ENCODE results near the gene MAX.
A peak's percentile ranks its signal among the peaks of the same experiment; 100 is the strongest.
"Not testable (repeated sequence)": the region's sequence is repeated elsewhere in the genome, so short reads cannot be mapped to it uniquely, and the experiment has no call there.

The MAX gene

GRCh38 chr14:65043893-65044595, 58.3 kb downstream of the MAX start:
- DNase-seq, result peak; percentile 17
- in situ Hi-C loops (cut with MboI; ENCODE audit: low pct_unique_long_range_greater_than_20kb, low sequenced_read_pairs), result no loop called here

GRCh38 chr14:65042731-65043372, 59.5 kb downstream of the MAX start:
- in situ Hi-C loops (cut with MboI; ENCODE audit: low pct_unique_long_range_greater_than_20kb, low sequenced_read_pairs), result no loop called here
- DNase-seq, result peak; percentile 97

DNA sequence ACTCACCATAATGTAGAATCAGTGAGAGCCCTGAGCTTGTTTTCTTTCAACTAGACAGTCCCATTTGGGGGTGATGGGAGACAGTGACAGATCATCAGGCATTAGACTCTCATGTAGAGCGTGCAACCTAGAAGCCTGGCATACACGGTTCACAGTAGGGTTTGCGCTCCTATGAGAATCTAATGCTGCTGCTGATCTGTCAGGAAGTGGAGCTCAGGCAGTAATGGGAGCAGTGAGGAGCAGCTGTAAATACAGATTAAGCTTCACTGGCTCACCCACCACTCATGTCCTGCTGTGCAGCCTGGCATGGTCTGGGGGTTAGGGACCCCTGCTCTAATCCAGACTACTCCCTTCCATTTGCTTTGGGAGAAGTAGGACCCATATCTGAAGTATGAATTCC, 60.0 kb downstream of the MAX start:
- in situ Hi-C loops (cut with MboI; ENCODE audit: low pct_unique_long_range_greater_than_20kb, low sequenced_read_pairs), result no loop called here
- DNase-seq, result no peak

GRCh38 chr14:65041434-65041915, 60.8 kb downstream of the MAX start:
- DNase-seq, result no peak
- in situ Hi-C loops (cut with MboI; ENCODE audit: low pct_unique_long_range_greater_than_20kb, low sequenced_read_pairs), result no loop called here

GRCh38 chr14:65040666-65041433, 61.5 kb downstream of the MAX start:
- in situ Hi-C loops (cut with MboI; ENCODE audit: low pct_unique_long_range_greater_than_20kb, low sequenced_read_pairs), result no loop called here

DNA sequence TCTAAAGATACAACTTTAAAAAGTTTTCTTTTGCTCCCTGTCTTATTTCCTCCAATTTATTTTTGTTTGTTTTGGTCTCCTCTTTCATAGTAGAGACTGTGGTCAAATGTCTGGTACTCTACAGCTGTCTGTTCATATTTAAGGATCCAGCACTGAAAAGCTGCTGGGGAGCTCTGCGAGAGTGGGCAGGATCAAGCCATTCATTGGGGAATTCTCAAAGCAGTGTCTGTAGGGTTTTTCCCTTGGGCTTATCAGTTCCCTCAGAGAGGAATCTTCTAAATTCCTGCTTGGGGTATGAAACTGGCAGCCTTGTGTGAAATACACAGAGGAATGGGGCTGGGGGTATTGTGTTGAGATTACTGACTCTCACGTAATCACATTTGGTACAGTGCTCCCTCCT, 63.4 kb downstream of the MAX start:
- no peak for DNase-seq
- in situ Hi-C loops (cut with MboI; ENCODE audit: low pct_unique_long_range_greater_than_20kb, low sequenced_read_pairs), result no loop called here

More at GRCh38 chr14:65040666-65041433, 61.5 kb downstream of the MAX start:
- DNase-seq, result no peak

DNA sequence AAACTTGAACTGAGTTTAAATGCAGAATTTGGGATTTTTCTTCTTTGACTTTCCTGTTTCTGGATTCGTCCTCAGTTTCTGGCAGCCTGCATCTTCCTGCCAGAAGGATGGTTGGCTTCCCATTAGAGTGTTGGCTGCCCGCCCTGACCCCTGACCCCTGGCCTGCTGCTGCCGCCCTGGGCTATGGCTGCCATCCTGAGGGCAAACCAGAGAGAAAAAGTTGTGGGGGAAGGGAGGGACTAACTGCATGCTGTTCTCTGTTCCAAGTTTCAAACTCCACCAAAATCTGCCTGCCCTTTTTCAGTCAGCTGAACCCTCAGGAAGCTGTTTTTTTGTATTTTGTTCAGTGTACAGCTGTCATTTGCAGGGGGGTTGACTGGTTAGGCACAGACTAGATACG, 67.3 kb downstream of the MAX start:
- in situ Hi-C loops (cut with MboI; ENCODE audit: low pct_unique_long_range_greater_than_20kb, low sequenced_read_pairs), result no loop called here
- DNase-seq, result no peak

GRCh38 chr14:65034021-65034420, 68.3 kb downstream of the MAX start:
- DNase-seq, result no peak
- in situ Hi-C loops (cut with MboI; ENCODE audit: low pct_unique_long_range_greater_than_20kb, low sequenced_read_pairs), result no loop called here

GRCh38 chr14:65033181-65033580, 69.1 kb downstream of the MAX start:
- DNase-seq, result no peak
- in situ Hi-C loops (cut with MboI; ENCODE audit: low pct_unique_long_range_greater_than_20kb, low sequenced_read_pairs), result no loop called here

DNA sequence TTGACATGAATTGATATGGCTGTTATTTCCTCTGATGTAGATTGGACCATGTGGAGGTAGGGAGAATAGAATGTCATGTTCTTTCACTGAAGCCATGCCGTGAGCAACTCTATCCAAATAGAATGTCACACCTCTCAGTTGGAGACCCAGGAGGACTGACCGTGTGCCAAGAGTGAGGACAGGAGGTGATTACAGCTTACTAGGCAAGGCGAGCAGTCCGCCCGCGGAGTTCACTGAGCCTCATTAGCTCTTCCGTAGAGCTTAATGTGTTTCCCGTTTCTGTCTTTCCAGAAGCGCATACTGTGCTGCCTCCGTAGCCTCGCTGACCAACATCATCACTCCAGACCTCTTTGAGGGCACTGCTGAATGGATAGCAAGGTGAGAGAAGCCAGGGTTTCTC, 70.0 kb downstream of the MAX start:
- no peak for DNase-seq
- in situ Hi-C loops (cut with MboI; ENCODE audit: low pct_unique_long_range_greater_than_20kb, low sequenced_read_pairs), result no loop called here

- DNase-seq; in situ Hi-C loops (cut with MboI; ENCODE audit: low pct_unique_long_range_greater_than_20kb, low sequenced_read_pairs): not testable (repeated sequence)
Observed at GRCh38 chr14:65031321-65031720, 71.0 kb downstream of the MAX start.

DNA sequence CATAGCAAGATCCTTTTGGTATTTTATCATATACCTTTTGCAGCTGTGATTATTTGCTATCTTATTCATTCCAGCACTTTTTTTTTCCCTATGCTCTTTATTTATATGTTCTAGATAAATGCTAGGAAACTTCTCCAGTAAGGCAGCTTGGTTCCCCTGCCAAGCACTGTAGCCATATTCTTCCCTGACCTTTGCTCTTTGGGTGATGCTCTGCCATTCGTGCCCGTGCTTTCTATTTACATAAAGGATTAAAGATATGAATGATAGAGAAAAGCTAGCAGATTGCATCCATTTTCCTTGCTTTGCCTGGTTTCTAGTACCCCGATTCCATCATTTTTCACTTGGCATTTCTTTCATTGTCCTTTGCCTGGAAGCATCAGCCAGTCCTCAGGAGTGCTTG, 73.4 kb downstream of the MAX start:
- in situ Hi-C loops (cut with MboI; ENCODE audit: low pct_unique_long_range_greater_than_20kb, low sequenced_read_pairs), result no loop called here

GRCh38 chr14:65027127-65027799, 75.1 kb downstream of the MAX start:
- DNase-seq, result no peak
- in situ Hi-C loops (cut with MboI; ENCODE audit: low pct_unique_long_range_greater_than_20kb, low sequenced_read_pairs), result no loop called here

More for the DNA sequence above, 73.4 kb downstream of the MAX start:
- no peak for DNase-seq

GRCh38 chr14:65026526-65026925, 75.8 kb downstream of the MAX start:
- no peak for DNase-seq
- in situ Hi-C loops (cut with MboI; ENCODE audit: low pct_unique_long_range_greater_than_20kb, low sequenced_read_pairs), result no loop called here

- in situ Hi-C loops (cut with MboI; ENCODE audit: low pct_unique_long_range_greater_than_20kb, low sequenced_read_pairs), result no loop called here
- DNase-seq, result no peak
Observed at GRCh38 chr14:65025818-65026217, 76.5 kb downstream of the MAX start.
